ENCODE measurements around the gene ZBTB43.
A peak's percentile ranks its signal among the peaks of the same experiment; 100 is the strongest.

The ZBTB43 gene

GRCh38 chr9:126804696-126805553 lies at the start of gene ZBTB43:
TSS of gene ZBTB43 (plus strand) at chr9:126805040. CDS start at chr9:126832510, 27,470 bp downstream.
- H3K9me2 ChIP-seq (replicated peaks; ENCODE audit: insufficient read depth, low read length) = no peaks in the 10 kb centered on the region
- H3K79me2 ChIP-seq (ENCODE audit: insufficient read depth, low read length) = peaks cover 40% of the 10 kb centered on the region
- peak within 1 kb of the TSS; percentile 68 for H3K4me2 ChIP-seq (ENCODE audit: low read depth, low read length, poor library complexity, severe bottlenecking)
- H4K20me1 ChIP-seq (ENCODE audit: low read depth, low read length) = no peaks in the 10 kb centered on the region
- H3F3A ChIP-seq (ENCODE audit: insufficient read depth) = no peaks in the 10 kb centered on the region
- H3K27me3 ChIP-seq (ENCODE audit: low read length) = no peaks in the 10 kb centered on the region
- peak within 1 kb of the TSS; percentile 66 for H3K4me3 ChIP-seq (ENCODE audit: insufficient read depth, low read length, poor library complexity, severe bottlenecking)
- H3K36me3 ChIP-seq (ENCODE audit: low read length) = no peaks in the 10 kb centered on the region; the same call in 1 of the 2 replicates
- peak within 1 kb of the TSS; percentile 71 for H3K9ac ChIP-seq (ENCODE audit: low read length)
- no peaks in the 10 kb centered on the region for H3K9me3 ChIP-seq (ENCODE audit: insufficient read depth, low read length)
- H3K27ac ChIP-seq (ENCODE audit: low read depth, low read length) = peak within 1 kb of the TSS; percentile 28
- TF ChIP-seq EZH2phosphoT487 (conservative IDR thresholded peaks at IDR 0.05; ENCODE audit: low read length) (no peak), CTCF (IDR thresholded peaks at IDR 0.05; ENCODE audit: insufficient read depth, low read length, poor library complexity, severe bottlenecking) (no peak)
- peak within 1 kb of the TSS; percentile 85 for H2AFZ ChIP-seq (ENCODE audit: low read depth, low read length, severe bottlenecking)

GRCh38 chr9:126755317-126755875 lies 49.4 kb upstream of the ZBTB43 start:
- Histone ChIP-seq H3F3A (ENCODE audit: insufficient read depth) (no peaks in the 10 kb centered on the region), H3K27me3 (ENCODE audit: low read length) (no peaks in the 10 kb centered on the region), H3K4me2 (ENCODE audit: low read depth, low read length, poor library complexity, severe bottlenecking) (no peak overlapping the region), H3K9ac (ENCODE audit: low read length) (no peak overlapping the region), H3K79me2 (ENCODE audit: insufficient read depth, low read length) (no peaks in the 10 kb centered on the region), H3K27ac (ENCODE audit: low read depth, low read length) (no peak overlapping the region), H3K36me3 (ENCODE audit: low read length) (no peaks in the 10 kb centered on the region), H3K9me3 (ENCODE audit: insufficient read depth, low read length) (no peaks in the 10 kb centered on the region), H2AFZ (ENCODE audit: low read depth, low read length, severe bottlenecking) (no peak overlapping the region), H4K20me1 (ENCODE audit: low read depth, low read length) (no peaks in the 10 kb centered on the region), H3K4me3 (ENCODE audit: insufficient read depth, low read length, poor library complexity, severe bottlenecking) (no peak overlapping the region), H3K9me2 (replicated peaks; ENCODE audit: insufficient read depth, low read length) (no peaks in the 10 kb centered on the region)
- TF ChIP-seq CTCF (IDR thresholded peaks at IDR 0.05; ENCODE audit: insufficient read depth, low read length, poor library complexity, severe bottlenecking) (no peak), EZH2phosphoT487 (conservative IDR thresholded peaks at IDR 0.05; ENCODE audit: low read length) (no peak)

- H3K9ac ChIP-seq (ENCODE audit: low read length) = no peak overlapping the region
- H2AFZ ChIP-seq (ENCODE audit: low read depth, low read length, severe bottlenecking) = no peak overlapping the region
- H3K27me3 ChIP-seq (ENCODE audit: low read length) = no peaks in the 10 kb centered on the region
These were observed 48.6 kb upstream of the ZBTB43 start for GRCh38 chr9:126756238-126756637.

More at GRCh38 chr9:126756238-126756637, 48.6 kb upstream of the ZBTB43 start:
- TF ChIP-seq CTCF (IDR thresholded peaks at IDR 0.05; ENCODE audit: insufficient read depth, low read length, poor library complexity, severe bottlenecking) (no peak), EZH2phosphoT487 (conservative IDR thresholded peaks at IDR 0.05; ENCODE audit: low read length) (no peak)
- Histone ChIP-seq H3K27ac (ENCODE audit: low read depth, low read length) (no peak overlapping the region), H3K4me2 (ENCODE audit: low read depth, low read length, poor library complexity, severe bottlenecking) (no peak overlapping the region), H3K9me3 (ENCODE audit: insufficient read depth, low read length) (no peaks in the 10 kb centered on the region), H3F3A (ENCODE audit: insufficient read depth) (no peaks in the 10 kb centered on the region), H4K20me1 (ENCODE audit: low read depth, low read length) (no peaks in the 10 kb centered on the region), H3K4me3 (ENCODE audit: insufficient read depth, low read length, poor library complexity, severe bottlenecking) (no peak overlapping the region), H3K79me2 (ENCODE audit: insufficient read depth, low read length) (no peaks in the 10 kb centered on the region), H3K36me3 (ENCODE audit: low read length) (no peaks in the 10 kb centered on the region), H3K9me2 (replicated peaks; ENCODE audit: insufficient read depth, low read length) (no peaks in the 10 kb centered on the region)
